KOPT-K1 (cell line): Measurements from ENCODE around the gene ERMP1.

Source experiments
- H3K27ac ChIP-seq: fragments of 200-600 bp; sonication (generic); 2 replicates; pipeline ENCODE4 v1.5.1; 2016; ENCODE audit warnings: antibody characterized with exemption, mild to moderate bottlenecking, low read depth, low read length; ENCODE audit not compliant: poor library complexity, severe bottlenecking
- H3K36me3 ChIP-seq: fragments of 200-600 bp; sonication (generic); 2 replicates; pipeline ENCODE4 v1.5.1; 2017; ENCODE audit warnings: antibody characterized with exemption, mild to moderate bottlenecking, low read length, moderate library complexity; ENCODE audit not compliant: insufficient read depth
- H3K9me3 ChIP-seq: fragments of 200-600 bp; sonication (generic); 2 replicates; pipeline ENCODE4 v1.5.1; 2017; ENCODE audit warnings: antibody characterized with exemption, low read length, mild to moderate bottlenecking; ENCODE audit not compliant: insufficient read depth, poor library complexity, severe bottlenecking

Gene ERMP1

DNA sequence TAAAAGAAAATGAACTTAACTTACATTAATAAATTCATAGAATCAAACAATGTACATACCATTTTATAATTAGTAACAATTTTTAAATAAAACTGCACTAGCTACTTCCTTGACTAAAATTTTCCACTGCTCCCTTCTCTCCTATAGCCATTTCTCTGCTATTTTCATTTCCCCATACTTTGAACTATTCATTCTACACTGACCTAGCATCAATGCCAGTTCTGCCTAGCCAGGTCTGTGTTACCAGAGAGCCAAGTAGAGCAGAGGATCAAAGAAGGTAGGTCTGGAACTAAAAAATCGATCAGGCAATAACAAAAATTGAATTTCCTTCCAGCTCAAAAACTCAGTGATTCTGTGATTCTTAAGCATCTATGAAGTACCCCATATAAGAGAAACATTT, 84.5 kb downstream of the ERMP1 start:
- Histone ChIP-seq H3K36me3 (peaks cover 42% of the 10 kb centered on the region), H3K9me3 (no peaks in the 10 kb centered on the region), H3K27ac (no peak overlapping the region)

DNA sequence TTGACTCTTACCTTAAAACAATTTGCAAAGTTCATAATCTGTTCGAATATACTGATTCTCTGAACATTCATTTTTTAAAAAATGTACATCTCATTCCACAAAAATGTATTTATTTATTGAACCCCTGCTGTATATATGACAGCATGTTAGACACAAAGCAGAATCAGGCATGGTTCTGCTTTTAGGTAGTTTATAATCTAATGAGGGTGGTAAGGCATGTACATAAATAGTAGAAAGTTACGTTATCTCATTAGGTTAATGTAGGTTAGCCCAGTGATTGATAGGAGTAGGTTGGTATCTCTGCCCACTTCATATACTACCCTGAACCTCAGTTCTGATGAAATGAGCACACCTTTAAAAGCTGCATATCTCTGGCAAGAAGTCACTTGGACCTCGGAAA, 89.8 kb downstream of the ERMP1 start:
- peaks cover 43% of the 10 kb centered on the region for H3K36me3 ChIP-seq
- no peaks in the 10 kb centered on the region for H3K9me3 ChIP-seq
- H3K27ac ChIP-seq: no peak overlapping the region

GRCh38 chr9:5736563-5737346, 96.2 kb downstream of the ERMP1 start:
- no peaks in the 10 kb centered on the region for H3K9me3 ChIP-seq
- H3K36me3 ChIP-seq: peaks cover 18% of the 10 kb centered on the region; the same call in 1 of the 2 replicates
- H3K27ac ChIP-seq: no peak overlapping the region

DNA sequence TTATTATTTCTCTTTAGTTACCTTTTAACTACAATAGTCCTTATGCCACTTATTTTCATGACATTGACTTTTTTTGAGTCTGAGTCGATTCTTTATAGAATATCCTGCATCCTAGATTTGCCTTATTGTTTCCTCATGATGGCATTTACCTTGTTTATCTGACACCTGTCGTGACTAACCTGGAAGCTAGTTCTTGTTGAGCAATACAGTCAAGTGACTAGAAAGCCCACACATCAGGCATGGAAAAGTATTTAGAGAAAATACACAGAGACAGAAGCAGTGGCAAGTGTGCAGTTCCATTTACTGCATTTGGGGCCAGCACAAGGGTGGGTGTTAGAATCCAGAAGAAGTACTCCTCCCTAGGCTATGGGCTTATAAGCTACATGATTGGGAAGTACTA, 97.8 kb downstream of the ERMP1 start:
- no peaks in the 10 kb centered on the region for H3K9me3 ChIP-seq
- H3K27ac ChIP-seq: no peak overlapping the region
- peaks cover 18% of the 10 kb centered on the region; the same call in 1 of the 2 replicates for H3K36me3 ChIP-seq
